GM12801 (cell line): ENCODE measurements around the gene SH3GL1.

ENCODE experiments used
- CTCF ChIP-seq: IDR thresholded peaks from one replicate; pipeline ENCODE4 v1.5.1; 2011; ENCODE audit warnings: control low read depth; ENCODE audit not compliant: insufficient read length; ENCODE audit errors: extremely low read depth

The SH3GL1 gene

GRCh38 chr19:4391701-4392483 is 8.5 kb downstream of the SH3GL1 start:
- TF ChIP-seq CTCF = no peak

- TF ChIP-seq CTCF = no peak
Observed at GRCh38 chr19:4391306-4391693, 9.0 kb downstream of the SH3GL1 start.

- TF ChIP-seq CTCF = no peak
Observed at GRCh38 chr19:4390567-4391305, 9.6 kb downstream of the SH3GL1 start.

GRCh38 chr19:4390017-4390566 is 10.3 kb downstream of the SH3GL1 start:
- TF ChIP-seq CTCF = no peak

GRCh38 chr19:4389511-4390016 is 10.8 kb downstream of the SH3GL1 start:
- TF ChIP-seq CTCF = no peak

GRCh38 chr19:4389064-4389375 is 11.3 kb downstream of the SH3GL1 start:
- TF ChIP-seq CTCF = no peak

- TF ChIP-seq CTCF = no peak
Observed at GRCh38 chr19:4388337-4389063, 11.8 kb downstream of the SH3GL1 start.
